GM08714 (cell line): ENCODE data around the gene PSMG4.

Source experiments
- H3K4me3 ChIP-seq: fragments of 200-500 bp; sonication (Bioruptor generic); 2 replicates; pipeline ENCODE4 v1.5.1; 2014; ENCODE audit warnings: mild to moderate bottlenecking, low read length, inconsistent platforms
- ZNF274 ChIP-seq: IDR thresholded peaks from 2 replicates; pipeline ENCODE4 v1.6.1; 2012; ENCODE audit warnings: mild to moderate bottlenecking, low read depth, low read length

The PSMG4 gene

DNA sequence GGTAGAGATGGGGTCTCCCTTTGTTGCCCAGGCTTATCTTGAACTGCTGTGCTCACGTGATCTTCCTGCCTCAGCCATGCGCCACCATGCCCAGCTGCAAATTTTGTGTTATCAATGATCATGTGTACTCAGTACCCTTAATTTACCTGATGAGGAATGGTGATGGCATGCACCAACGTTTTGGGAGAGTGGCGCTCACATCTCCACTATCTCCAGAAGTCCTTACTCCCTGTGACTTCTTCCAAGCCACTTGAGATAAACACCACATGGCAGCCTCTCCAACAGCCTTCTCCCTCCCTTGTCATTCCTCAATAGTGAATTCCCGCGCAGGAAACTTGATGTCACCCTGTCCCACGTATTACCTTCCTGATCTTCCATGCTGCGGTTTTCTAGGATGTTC lies 58.1 kb downstream of the PSMG4 start:
- no peak overlapping the region for H3K4me3 ChIP-seq
- no peak for TF ChIP-seq ZNF274
